ENCODE results near the gene HCST.
"Not testable (repeated sequence)": the region's sequence is repeated elsewhere in the genome, so short reads cannot be mapped to it uniquely, and the experiment has no call there.

Gene HCST, protein sequence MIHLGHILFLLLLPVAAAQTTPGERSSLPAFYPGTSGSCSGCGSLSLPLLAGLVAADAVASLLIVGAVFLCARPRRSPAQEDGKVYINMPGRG

DNA sequence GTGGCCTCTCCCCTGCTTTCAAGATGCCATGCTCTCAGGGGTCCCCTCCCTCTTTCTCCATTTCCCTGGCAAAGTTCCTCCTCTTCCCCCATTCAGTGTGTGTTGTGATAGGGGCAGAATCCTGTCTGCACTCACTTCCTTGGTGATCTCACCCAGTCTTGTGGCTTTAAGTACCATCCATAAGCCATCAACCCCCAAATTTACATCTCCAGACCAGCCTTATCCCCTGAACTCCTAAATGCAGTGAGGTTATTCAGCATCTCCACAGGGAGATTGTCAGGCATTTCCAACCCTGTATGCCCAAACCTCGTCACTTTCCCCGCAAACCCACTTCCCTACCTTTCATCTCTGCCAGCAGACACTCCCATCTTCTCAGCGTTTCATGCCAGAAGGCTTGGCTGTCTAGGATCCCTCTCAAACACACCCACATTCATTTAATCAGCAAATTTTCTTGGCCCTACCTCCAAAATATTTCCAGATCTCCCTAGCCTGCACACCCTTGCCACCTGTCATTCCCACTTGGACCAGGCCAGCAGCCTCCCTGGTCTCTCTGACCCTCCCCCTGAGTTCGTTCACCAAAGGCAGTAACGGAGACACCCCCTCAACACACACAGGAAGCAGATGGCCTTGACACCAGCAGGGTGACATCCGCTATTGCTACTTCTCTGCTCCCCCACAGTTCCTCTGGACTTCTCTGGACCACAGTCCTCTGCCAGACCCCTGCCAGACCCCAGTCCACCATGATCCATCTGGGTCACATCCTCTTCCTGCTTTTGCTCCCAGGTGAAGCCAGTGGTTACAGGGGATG lies at the start of gene HCST:
Gene HCST, plus strand, starts transcription at position 676 of the 808 bp plus-strand sequence. Its CDS starts 65 bp downstream, at position 741.
- no peak for FAIRE-seq

DNA sequence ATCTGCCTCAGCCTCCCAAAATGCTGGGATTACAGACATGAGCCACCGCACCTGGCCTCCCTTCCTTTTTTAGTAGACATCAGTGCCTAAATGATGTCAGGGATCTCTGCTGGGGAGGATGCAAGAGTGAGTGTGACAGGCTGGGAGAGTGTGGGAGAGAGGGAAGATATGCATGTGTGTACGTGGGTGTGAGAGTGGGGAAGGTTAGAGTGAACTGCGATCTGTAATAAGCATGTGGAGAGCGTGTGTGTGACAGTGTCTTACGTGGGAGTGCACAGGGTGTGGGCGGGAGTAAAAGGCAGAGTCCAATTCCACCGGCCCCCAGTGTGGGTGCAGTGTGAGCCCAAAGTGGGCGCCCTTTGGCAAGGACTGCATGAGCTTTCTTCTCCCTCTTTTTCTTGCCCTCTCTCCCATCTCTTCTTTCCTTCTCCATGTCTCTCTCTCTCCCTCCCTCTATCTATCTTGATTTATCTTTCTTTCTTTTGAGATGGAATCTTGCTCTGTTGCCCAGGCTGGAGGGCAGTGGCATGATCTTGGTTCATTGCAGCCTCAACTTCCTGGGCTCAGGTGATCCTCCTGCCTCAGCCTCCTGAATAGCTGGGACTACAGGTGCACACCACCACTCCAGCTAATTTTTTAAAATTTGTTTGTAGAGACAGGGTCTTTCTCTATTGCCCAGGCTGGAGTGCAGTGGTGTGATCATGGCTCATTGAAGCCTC lies 49.1 kb upstream of the HCST start:
- FAIRE-seq: no peak

DNA sequence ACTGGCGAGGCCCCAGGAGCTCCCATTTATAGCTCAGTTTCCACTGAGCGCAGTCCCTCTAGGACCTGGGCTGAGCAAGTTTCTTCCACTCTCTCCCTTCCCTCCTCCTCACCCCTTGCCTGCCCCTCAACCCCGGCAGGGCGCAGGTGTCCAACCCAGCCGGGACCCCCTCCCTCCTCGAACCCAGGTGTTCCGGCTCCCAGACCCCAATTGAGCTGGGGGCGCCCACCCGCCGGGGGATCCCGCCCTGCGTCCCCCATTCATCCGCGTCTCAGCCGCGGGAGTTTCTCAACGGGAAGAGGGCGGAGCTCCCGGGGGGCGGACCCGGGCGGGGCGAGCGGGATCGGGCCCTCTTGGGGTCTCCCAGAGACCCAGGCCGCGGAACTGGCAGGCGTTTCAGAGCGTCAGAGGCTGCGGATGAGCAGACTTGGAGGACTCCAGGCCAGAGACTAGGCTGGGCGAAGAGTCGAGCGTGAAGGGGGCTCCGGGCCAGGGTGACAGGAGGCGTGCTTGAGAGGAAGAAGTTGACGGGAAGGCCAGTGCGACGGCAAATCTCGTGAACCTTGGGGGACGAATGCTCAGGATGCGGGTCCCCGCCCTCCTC lies 45.7 kb upstream of the HCST start, which contains the start of gene KIRREL2:
Gene KIRREL2, plus strand, starts transcription at position 366 of the 604 bp plus-strand sequence. Its CDS starts 209 bp downstream, at position 575.
- no peak for FAIRE-seq

DNA sequence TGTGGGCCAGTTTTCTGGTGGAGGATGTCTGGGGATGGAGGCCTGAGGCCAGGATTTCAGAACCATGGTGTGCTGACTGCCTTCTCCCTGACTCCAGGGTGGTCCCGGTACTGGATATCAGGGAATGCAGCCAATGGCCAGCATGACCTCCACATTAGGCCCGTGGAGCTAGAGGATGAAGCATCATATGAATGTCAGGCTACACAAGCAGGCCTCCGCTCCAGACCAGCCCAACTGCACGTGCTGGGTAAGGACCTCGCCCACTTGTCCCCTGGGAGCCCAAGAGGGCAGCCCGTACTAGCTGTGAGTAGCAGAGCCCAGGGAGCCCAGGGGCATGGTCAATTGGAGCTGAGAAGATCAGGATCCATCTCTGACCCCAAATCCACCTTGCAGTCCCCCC lies 44.0 kb upstream of the HCST start:
- no peak for FAIRE-seq

DNA sequence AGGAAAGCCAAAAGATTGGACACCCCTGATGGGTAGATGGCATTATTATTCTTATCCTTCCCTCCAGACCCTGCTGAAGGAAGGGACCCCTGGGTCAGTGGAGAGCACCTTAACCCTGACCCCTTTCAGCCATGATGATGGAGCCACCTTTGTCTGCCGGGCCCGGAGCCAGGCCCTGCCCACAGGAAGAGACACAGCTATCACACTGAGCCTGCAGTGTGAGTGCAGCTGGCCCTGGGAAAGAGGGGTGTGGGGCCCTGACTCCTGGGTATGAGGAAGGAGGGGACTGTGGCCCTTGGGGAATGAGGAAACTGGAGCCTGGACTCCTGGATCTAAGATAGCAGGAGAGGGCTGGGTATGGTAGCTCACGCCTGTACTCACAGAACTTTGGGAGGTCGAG lies 42.9 kb upstream of the HCST start:
- no peak for FAIRE-seq

DNA sequence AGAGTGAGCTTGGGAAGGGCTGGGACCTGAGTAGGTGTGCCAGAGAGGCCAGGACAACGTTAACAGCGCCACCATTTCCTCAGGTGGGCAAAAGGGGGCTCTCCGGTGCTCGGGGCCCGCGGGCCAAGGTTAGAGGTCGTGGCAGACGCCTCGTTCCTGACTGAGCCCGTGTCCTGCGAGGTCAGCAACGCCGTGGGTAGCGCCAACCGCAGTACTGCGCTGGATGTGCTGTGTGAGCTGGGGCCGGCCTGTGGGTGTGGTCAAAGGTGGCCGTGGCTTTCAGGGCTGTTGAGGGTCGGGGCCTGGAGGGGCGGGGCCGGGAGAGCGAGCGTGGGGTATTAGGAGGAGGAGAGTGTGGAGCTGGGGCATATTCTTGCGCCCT lies 41.9 kb upstream of the HCST start:
- FAIRE-seq: no peak

DNA sequence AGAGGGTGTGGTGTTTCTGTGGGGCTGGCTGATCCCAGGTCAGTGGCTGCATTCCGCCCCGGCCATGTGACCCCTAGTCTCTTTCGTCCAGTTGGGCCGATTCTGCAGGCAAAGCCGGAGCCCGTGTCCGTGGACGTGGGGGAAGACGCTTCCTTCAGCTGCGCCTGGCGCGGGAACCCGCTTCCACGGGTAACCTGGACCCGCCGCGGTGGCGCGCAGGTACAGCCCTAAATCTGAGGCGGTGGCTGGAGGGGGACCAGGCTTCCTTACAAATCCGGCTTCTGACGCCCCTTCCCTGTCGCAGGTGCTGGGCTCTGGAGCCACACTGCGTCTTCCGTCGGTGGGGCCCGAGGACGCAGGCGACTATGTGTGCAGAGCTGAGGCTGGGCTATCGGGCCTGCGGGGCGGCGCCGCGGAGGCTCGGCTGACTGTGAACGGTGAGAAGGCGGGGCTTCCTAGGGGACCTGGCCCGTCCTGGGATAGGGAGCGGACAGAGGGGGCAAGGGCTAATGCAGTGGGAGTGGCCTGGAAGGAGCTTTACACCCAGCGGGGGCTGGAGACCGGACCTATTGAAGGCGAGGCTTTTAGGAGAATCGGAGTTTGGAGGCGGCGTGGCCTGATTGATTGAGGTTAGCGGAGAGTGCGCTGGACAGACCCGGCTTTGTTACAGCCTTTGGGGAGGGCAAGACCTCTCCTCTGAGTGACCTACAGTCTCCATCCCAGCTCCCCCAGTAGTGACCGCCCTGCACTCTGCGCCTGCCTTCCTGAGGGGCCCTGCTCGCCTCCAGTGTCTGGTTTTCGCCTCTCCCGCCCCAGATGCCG lies 41.3 kb upstream of the HCST start:
- FAIRE-seq: no peak

DNA sequence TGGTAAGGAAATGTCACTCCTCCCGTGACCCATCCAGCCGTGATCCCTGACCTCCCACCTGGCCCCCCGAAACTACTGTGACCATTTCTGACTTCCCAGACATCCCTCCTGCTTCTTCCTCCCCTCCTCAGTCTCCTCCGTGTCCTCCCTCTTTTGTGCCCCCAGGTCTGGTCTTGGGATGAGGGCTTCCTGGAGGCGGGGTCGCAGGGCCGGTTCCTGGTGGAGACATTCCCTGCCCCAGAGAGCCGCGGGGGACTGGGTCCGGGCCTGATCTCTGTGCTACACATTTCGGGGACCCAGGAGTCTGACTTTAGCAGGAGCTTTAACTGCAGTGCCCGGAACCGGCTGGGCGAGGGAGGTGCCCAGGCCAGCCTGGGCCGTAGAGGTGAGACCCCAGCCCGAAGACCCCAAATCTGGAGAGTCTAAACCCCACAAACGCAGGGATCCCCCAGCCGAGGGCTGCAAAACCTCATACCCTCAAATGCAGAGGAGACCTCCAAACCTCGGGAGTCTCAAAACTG lies 40.6 kb upstream of the HCST start:
- no peak for FAIRE-seq

DNA sequence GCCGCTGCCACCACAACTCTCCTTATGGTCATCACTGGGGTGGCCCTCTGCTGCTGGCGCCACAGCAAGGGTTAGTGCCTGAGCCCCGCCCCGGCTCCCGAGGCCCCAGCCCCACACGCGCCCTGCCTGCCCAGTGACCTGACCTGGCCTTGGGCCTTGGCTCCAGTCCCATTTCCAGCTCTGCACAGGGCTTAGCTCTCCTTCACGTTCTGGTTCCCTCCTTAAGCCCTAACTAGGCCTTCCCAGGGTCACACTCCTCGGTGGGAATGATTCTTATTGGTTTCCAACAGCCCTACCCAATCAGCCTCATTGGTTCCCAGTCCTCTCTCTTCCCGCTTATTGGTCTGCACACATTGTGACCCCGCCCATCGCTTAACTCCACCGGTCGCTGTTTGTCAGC lies 39.8 kb upstream of the HCST start:
- FAIRE-seq: no peak

DNA sequence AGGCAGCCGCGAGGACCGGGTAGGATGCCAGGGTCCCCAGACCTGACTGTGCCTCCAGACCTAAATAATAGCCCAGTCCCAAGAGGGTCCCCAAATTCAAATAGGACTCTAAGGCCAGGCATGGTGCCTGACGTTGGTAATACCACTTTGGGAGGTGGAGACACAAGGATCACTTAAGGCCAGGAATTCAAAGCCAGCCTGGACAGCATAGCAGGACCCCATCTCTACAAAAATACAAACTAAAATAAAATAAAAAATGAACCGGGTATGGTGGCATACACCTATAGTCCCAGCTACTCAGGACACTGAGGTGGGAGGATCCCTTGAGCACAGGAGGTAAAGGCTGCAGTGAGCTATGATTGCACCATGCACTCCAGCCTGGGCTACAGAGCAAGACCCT lies 39.3 kb upstream of the HCST start:
- FAIRE-seq: no peak

DNA sequence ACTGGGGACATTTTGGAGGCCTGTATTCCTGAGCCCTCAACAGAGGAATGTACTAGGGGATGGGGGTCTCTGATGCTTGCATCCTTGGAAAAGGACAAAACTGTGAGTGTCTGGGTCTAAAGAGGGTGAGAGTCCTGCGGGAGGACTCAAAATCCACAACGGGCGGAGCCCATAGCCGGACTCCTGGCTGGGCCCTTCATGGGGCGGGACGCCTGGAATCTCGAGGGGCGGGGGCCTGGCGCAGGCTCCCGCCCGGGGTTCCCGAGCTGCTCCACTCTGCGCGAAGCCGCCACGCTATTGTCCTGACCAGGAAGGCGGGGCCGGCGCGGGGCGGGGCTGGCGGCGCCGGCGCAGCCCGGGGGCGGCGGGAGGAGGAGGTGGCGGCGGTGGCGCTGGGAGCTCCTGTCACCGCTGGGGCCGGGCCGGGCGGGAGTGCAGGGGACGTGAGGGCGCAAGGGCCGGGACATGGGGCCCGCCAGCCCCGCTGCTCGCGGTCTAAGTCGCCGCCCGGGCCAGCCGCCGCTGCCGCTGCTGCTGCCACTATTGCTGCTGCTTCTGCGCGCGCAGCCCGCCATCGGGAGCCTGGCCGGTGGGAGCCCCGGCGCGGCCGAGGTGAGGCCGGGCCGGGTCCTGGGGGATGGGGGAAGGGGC lies 34.0 kb upstream of the HCST start, which contains the start of gene APLP1:
Gene APLP1, plus strand, starts transcription at position 403 of the 651 bp plus-strand sequence. Its CDS starts 63 bp downstream, at position 466.
- no peak for FAIRE-seq

DNA sequence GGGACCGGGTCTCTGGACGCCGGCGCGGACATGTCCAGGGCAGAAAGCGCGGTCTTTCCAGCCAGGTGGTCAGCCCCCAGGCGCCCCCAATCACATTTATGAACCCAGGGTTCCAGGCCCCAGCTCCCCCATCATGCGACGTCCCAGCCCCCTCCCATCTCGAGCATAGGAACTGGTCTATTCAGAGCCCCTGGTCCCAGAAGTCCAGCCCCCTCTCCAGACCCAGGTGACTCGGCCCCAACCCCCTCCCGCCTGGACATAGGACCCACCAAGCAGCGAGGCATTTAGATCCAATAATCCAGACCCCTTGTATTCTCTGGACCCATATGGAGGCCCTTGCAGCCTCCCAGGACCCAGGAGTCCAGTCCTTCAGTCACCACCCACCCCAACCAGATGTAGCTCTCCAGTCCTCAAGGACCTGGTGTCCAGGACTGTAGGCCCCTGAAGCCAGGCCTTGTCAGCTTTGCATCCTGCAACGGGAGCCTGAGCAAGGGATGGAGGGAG lies 33.5 kb upstream of the HCST start:
- no peak for FAIRE-seq

DNA sequence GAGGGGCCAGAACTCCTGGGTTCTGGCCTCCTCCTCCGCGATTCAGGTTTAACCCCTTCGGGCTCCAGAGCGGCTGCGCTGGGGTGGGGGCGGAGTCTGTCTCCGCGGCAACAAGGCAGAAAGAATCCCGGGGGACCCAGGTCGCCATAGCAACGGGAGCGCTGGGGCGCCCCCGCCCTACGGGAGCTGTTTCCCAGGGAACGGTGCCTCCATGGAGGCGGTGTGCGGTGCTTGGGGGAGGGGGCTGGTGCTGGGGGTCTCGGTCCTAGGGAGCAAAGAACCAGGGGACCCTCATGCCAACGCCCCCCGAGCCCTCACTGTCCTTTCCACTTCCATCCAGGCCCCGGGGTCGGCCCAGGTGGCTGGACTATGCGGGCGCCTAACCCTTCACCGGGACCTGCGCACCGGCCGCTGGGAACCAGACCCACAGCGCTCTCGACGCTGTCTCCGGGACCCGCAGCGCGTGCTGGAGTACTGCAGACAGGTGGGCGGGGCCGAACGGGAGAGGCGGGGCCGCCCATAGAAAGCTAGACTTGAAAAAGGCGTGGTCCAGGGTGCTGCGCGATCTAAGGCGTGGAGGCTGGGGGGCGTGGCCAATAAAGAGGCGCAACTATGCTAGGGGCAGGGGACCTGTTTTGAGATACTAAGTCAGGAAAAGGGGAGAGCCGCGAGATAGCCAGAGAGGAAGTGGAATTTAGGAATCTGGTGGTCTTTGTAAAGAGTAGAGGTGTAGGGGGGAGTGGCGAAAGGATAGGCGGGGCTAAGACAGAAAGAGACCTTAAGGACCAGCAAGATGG lies 32.8 kb upstream of the HCST start:
- peak; percentile 79 for FAIRE-seq

DNA sequence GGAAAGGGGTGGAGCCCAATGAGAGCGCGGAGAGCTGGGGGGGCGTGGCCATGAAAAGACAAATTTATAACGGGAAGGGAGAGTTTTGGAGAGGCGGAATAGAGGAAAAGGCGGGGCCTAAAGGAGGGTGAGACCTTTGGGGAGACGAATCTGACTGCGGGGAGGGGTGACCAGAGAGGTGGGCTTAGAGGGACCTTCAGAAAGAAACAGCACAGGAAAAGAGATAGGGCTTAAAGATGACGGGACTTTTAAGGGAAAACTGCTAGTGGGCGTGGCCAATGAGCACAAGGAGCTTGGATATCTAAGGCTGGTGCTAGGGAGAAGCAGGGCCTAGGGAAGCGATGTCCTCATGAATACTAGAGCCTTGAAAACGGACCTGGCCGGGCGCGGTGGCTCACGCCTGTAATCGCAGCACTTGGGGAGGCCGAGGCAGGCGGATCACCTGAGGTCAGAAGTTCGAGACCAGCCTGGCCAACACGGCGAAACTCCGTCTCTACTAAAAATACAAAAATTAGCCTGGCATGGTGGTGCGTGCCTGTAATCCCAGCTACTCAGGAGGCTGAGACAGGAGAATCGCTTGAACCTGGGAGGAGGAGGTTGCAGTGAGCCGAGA lies 32.1 kb upstream of the HCST start:
- not testable (repeated sequence) for FAIRE-seq

DNA sequence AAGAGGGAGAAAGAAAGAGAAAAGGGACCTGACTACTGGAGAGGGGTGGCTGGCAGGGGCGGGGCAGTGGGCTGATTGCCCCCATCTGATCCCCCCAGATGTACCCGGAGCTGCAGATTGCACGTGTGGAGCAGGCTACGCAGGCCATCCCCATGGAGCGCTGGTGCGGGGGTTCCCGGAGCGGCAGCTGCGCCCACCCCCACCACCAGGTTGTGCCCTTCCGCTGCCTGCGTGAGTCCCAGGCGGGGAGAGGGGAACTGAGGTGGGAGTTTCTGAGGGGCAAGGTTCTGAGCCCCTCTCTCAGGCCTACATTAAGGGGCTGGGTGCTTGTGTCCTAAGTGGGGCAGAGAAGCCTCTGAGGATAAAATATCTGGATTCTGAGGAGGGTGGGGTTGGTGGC lies 31.5 kb upstream of the HCST start:
- FAIRE-seq: no peak

DNA sequence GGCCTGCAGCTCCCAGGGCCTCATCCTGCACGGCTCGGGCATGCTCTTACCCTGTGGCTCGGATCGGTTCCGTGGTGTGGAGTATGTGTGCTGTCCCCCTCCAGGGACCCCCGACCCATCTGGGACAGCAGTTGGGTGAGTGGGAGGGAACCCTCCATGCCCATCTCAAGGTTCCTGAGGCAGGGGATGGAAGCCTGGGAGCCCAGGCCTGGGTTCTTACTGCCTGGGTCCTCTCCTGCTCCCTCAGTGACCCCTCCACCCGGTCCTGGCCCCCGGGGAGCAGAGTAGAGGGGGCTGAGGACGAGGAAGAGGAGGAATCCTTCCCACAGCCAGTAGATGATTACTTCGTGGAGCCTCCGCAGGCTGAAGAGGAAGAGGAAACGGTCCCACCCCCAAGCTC lies 30.7 kb upstream of the HCST start:
- no peak for FAIRE-seq

DNA sequence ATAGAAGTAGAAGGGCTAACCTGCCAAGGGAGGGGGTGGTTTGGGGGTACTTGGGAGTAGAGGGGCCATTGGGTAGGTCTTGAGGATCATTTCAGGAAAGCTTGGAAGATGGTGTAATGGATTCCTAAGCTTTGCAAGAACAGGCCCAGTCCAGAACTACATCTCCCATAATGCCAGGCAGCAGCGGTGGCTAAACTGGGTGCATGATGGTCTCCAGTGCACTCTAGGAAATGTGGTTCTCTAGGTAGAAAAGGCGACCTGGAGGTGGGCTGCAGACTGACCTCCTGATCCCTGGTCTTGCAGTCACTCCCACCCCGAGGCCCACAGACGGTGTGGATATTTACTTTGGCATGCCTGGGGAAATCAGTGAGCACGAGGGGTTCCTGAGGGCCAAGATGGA lies 30.1 kb upstream of the HCST start:
- FAIRE-seq: no peak

DNA sequence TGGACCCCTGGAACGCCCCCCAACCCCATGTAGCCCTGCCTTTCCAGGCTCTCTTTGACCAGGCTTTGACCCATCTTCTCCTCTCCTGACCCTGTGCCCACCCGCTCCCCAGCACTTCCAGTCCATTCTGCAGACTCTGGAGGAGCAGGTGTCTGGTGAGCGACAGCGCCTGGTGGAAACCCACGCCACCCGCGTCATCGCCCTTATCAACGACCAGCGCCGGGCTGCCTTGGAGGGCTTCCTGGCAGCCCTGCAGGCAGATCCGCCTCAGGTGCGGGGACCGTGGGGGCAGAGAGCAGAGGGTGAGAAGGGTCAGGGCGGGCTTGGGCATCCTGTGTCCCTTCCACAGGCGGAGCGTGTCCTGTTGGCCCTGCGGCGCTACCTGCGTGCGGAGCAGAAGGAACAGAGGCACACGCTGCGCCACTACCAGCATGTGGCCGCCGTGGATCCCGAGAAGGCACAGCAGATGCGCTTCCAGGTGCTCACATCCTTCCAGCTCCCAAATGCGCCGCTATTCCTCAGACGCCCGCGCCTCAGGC lies 27.9 kb upstream of the HCST start:
- FAIRE-seq: no peak

DNA sequence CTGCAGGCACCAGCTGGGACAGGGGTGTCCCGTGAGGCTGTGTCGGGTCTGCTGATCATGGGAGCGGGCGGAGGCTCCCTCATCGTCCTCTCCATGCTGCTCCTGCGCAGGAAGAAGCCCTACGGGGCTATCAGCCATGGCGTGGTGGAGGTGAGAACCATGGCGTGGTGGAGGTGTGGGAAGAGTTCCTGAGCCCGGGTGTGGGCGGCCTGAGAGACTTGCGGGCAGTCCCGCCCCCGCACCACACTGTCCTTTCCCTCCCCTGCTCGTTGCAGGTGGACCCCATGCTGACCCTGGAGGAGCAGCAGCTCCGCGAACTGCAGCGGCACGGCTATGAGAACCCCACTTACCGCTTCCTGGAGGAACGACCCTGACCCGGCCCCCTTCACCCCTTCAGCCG lies 23.3 kb upstream of the HCST start:
- FAIRE-seq: no peak

DNA sequence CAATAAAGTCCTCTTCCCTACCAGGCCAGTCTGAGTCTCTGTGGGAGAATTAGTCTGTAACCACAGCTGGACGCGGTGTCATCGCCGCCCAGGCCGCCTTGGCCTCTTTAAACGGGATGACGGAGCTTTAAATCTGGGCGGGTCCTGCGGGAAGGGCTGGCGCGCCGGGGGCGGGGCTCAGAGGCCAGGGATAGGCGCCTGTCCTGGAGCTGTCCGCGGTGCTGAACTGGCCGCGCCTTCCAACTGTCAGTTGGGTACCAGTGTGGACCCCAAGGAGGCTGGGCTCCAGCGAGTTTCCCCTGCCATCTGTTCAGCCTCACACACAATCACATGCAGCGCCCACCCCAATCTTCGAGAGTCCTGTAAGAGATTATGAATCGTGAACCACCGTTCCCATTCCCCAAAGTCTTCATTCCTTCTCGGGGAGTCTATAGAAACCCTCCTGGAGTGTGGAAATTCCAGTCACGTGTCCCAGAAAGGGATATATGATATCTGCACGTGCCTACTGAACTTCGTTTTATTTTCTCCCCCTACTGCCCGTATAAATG lies 22.5 kb upstream of the HCST start:
- FAIRE-seq: no peak
